Fibroblast of the aortic adventitia (primary cell): ENCODE results near the gene PTGES. TPM values are rescaled to one million over a fixed set of nuclear protein-coding genes. Genes with fewer than 3 reads are reported as not detected.
"Not testable (repeated sequence)": the region's sequence is repeated elsewhere in the genome, so short reads cannot be mapped to it uniquely, and the experiment has no call there.

ENCODE experiments used
- DNase-seq: peaks from one replicate; pipeline ENCODE4 v3.0.0-alpha.2; 2010; ENCODE audit warnings: low read depth
- H3K4me3 ChIP-seq: 2 replicates; pipeline ENCODE4 v1.5.1; 2011; ENCODE audit warnings: low read depth, mild to moderate bottlenecking, control low read depth, low read length, moderate library complexity
- total RNA-seq: library from RNA; depleted of rRNA; stranded (reverse); fragments of >200 nt; gene quantifications from 2 replicates; pipeline ENCODE4 v1.2.3, GENCODE V29; 2012; ENCODE audit warnings: low replicate concordance
- TF ChIP-seq, protein P1 (sequence below): IDR thresholded peaks from 2 replicates; pipeline ENCODE4 v1.5.1; 2011; ENCODE audit warnings: mild to moderate bottlenecking, low read length, control low read depth, inconsistent platforms; ENCODE audit not compliant: insufficient read depth

Gene PTGES
- total RNA-seq, 1 donor = 6.9 TPM

GRCh38 chr9:129776938-129777768, 24.3 kb upstream of the PTGES start:
- peak; percentile 99 for DNase-seq
- TF ChIP-seq, protein P1, sequence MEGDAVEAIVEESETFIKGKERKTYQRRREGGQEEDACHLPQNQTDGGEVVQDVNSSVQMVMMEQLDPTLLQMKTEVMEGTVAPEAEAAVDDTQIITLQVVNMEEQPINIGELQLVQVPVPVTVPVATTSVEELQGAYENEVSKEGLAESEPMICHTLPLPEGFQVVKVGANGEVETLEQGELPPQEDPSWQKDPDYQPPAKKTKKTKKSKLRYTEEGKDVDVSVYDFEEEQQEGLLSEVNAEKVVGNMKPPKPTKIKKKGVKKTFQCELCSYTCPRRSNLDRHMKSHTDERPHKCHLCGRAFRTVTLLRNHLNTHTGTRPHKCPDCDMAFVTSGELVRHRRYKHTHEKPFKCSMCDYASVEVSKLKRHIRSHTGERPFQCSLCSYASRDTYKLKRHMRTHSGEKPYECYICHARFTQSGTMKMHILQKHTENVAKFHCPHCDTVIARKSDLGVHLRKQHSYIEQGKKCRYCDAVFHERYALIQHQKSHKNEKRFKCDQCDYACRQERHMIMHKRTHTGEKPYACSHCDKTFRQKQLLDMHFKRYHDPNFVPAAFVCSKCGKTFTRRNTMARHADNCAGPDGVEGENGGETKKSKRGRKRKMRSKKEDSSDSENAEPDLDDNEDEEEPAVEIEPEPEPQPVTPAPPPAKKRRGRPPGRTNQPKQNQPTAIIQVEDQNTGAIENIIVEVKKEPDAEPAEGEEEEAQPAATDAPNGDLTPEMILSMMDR = no peak
- H3K4me3 ChIP-seq = peak overlapping the region; percentile 44

DNA sequence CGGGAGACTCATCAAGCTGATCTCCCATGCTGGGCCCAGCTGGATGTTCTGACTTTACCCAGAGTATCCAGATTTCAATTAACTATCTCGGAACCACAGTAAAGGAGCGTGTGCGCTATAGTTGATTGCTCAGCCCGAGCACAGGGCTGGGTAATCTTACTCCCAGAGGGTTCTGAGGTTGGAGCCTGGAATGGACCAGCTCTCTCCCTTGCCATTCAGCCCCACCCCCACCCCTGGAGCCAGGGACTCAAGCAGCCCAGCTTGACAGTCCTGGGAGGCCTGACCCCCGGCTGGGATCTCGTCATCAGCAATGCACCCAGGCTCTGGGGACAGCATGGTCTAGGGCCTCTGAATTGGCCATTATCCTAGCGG, 23.7 kb upstream of the PTGES start:
- TF ChIP-seq, protein P1 = no peak
- peak; percentile 46 for DNase-seq
- H3K4me3 ChIP-seq = peak overlapping the region; percentile 44

DNA sequence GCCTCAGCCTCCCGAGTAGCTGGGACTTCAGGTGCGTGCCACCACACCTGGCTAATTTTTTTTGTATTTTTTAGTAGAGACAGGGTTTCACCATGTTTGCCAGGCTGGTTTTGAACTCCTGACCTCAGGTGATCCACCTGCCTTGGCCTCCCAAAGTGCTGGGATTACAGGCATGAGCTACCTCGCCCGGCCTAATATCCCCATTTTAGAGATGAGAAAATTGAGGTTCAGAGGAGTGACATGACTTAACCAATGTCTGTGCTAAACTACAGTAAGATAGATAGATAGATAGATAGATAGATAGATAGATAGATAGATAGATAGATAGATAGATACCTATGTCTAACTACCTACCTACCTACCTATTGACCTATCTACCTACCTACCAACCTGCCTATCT, 23.3 kb upstream of the PTGES start:
- not testable (repeated sequence) for DNase-seq, H3K4me3 ChIP-seq

DNA sequence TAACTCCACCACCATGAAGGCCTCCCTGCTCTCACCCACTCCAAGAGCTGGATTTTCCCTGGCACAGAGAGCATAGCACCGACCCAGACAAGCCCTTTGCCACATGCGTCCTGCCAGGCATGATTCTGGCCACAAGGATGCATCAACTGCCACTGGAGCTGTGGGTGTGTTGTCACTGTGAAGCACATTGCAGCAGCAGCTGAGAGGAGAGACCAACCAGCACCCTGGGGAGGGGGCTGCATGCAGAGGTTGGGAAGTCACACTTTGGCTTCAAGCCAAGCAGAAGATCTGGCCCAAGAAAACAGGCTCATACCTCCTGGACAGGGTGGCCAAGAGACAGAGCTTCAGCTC, 22.6 kb upstream of the PTGES start:
- H3K4me3 ChIP-seq = no peak overlapping the region
- TF ChIP-seq, protein P1 = no peak
- no peak for DNase-seq

DNA sequence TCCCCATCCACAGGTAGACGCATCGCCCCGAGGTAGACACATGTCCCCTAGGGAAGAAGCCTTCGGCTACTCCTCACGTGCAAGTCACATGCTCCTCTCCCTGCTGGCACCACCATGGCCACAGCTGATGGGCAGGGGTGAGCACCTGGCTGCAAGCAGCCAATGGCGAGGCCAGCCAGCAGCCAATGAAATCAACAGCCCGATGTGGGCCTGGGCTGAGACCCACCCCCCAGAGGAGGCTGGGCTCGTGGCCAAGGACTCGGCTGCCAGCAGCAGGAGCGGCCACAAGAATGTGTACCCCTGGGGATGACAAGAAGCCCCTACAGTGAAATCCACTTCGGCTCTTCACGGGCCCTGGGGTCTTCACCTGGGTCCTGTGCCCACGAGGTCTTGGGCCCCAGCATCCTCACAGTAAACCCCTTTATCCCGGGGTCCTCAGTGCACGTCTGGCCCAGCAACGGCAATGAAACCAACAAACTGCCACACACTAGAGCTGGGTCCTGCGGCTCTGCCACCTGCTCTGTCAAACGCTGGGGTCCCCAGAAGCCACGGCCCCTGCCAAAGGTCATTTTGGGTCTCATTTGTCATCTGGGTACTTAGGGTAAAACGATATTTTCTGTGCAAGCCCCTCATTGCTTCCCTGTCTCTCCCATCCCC, 22.1 kb upstream of the PTGES start:
- no peak for DNase-seq
- no peak overlapping the region for H3K4me3 ChIP-seq
- TF ChIP-seq, protein P1 = no peak

- TF ChIP-seq, protein P1 = no peak
- no peak overlapping the region for H3K4me3 ChIP-seq
- DNase-seq = peak; percentile 45
These were observed 20.6 kb upstream of the PTGES start for GRCh38 chr9:129773262-129774048.

DNA sequence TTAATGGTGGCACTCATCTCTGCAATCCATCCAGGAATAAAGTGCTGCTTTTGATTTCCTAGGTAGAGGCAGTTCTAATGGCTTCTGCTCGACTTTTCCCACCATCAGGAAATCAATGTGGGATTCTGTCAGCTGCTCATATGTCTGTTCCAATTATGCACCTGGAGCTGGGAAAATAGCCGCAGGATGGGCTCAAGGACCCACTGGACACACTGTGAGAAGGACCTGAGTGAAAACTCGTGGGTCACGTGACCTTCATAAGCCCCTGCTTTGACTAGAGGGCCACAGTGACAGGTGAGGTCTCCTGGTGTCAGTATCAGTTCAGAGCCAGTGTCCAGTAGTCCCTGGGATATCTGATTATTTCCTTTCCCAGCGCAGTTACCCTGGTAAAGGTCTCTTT, 17.9 kb upstream of the PTGES start:
- H3K4me3 ChIP-seq = no peak overlapping the region
- TF ChIP-seq, protein P1 = no peak
- no peak for DNase-seq
